ENCODE results near the gene IL17REL. TPM values are rescaled to one million over a fixed set of nuclear protein-coding genes. Genes with fewer than 3 reads are reported as not detected.

The IL17REL gene
- total RNA-seq, 6 donors from 2014 or later, result 0.06 TPM; not detected in 5

GRCh38 chr22:49950396-49950994 lies 62.1 kb downstream of the IL17REL start:
- H3K27me3 ChIP-seq, result no peaks in the 10 kb centered on the region
- peaks cover 49 to 80% (median 62%) of the 10 kb centered on the region in 4 donors for H3K4me1 ChIP-seq
- H3K9me3 ChIP-seq, result no peaks in the 10 kb centered on the region
- ATAC-seq (ENCODE audit: low FRiP score in 2 of 2) (no peak), DNase-seq (peak in 1 of 2 donors; percentile 81)
- TF ChIP-seq POLR2AphosphoS5 (IDR thresholded peaks at IDR 0.05), result no peak
- TF ChIP-seq POLR2A (IDR thresholded peaks at IDR 0.05), result peak in 1 of 4 donors; percentile 29
- H3K27ac ChIP-seq, result peak overlapping the region; percentile 80 to 99 (median 91)
- H3K4me3 ChIP-seq, result no peak overlapping the region
- WGBS, 2 donors, result 17 to 50% methylated on average over 1 to 14 of the region's 18 CpGs
- no peaks in the 10 kb centered on the region for H3K36me3 ChIP-seq

DNA sequence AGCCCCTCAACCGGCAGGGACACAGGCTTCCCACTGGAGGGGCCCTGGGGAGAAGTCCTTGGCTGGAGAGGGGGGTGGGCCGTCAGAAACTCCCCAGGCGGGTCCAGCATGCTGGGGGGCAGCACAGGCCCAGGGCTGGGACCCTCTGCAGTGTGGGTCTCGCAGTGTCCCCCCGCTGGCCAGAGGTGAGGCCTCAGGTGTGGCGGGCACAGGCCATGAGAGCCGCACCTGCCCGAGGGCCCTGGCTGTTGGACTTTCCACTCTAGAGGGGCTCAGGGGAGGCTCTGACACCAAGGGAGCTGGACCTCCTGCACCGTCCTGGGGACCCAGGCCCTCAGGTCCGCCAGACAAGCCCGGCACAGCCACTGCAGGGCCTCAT lies 62.7 kb downstream of the IL17REL start:
- Histone ChIP-seq H3K27ac (peak overlapping the region; percentile 80 to 99 (median 91)), H3K9me3 (no peaks in the 10 kb centered on the region), H3K4me3 (no peak overlapping the region), H3K27me3 (no peaks in the 10 kb centered on the region), H3K4me1 (peaks cover 43 to 75% (median 56%) of the 10 kb centered on the region in 4 donors), H3K36me3 (no peaks in the 10 kb centered on the region)
- DNase-seq (peak in 1 of 2 donors; percentile 76), ATAC-seq (ENCODE audit: low FRiP score in 2 of 2) (no peak)
- TF ChIP-seq EP300 (IDR thresholded peaks at IDR 0.05) (no peak), CTCF (IDR thresholded peaks at IDR 0.05) (no peak), POLR2A (IDR thresholded peaks at IDR 0.05) (no peak), POLR2AphosphoS5 (IDR thresholded peaks at IDR 0.05) (no peak)
- WGBS, 2 donors, result 83 to 92% methylated on average over 1 to 5 of the region's 11 CpGs

DNA sequence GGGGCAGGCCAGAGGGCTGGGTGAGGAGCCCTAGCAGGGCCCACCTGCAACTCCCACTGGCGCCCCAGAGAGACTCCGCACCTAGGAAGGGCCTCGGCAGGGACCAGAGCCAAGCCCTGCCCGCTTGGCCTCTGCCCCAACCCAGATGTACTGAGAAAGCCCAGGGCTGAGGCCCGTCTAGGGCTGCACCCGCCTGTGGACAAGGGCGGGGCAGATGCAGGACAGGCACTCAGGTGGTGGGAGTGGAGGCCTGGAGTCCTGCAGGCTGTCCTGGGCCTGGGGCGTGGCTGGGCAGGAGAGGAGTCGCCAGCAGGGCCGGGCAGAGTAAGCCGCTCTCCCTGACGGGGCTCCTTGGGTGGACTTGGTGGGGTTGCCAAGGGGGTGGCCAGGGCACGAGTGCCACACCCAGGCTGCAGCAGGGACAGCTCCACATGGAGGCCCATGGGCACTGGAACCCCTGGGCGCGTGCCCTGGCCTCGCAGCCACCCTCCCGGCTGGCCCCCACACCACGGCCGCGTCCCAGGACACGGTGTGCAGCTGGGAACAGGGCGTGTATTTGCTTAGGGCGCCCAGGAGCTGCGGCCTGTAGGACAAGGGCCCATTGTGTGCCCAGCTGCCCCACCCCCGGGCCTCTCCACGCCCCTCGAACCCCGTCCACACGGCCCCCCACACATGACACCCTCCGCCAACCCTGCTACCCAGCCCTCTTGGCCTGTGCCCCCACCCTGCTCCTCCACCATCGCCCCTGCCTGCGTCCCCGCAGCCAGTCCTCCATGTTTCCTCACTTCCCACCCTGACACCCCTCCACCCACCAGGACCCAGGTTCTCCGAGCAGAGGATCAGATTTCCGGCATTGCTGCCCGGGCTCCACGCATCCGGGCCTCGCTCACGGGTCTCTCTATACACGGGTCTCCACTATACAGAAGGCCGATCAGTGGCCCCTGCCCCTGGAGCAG lies 63.3 kb downstream of the IL17REL start:
- H3K36me3 ChIP-seq, result no peaks in the 10 kb centered on the region
- peak overlapping the region; percentile 80 to 99 (median 91) for H3K27ac ChIP-seq
- H3K4me1 ChIP-seq, result peaks cover 36 to 68% (median 50%) of the 10 kb centered on the region in 4 donors
- DNase-seq (peak; percentile 93 to 96), ATAC-seq (ENCODE audit: low FRiP score in 2 of 2) (peak; percentile 49 to 83)
- H3K27me3 ChIP-seq, result no peaks in the 10 kb centered on the region
- peak overlapping the region in 3 of 4 donors; percentile 43 to 49 (median 46) for H3K4me3 ChIP-seq
- no peaks in the 10 kb centered on the region for H3K9me3 ChIP-seq
- TF ChIP-seq EP300 (IDR thresholded peaks at IDR 0.05) (peak; percentile 23 to 98 (median 88)), CTCF (IDR thresholded peaks at IDR 0.05) (peak in 1 of 6 experiments; percentile 12), POLR2A (IDR thresholded peaks at IDR 0.05) (peak in 3 of 4 donors; percentile 13 to 94 (median 89)), POLR2AphosphoS5 (IDR thresholded peaks at IDR 0.05) (peak; percentile 59 to 75)
- 67 to 68% methylated on average over 14 to 38 of the region's 42 CpGs for WGBS, 2 donors

- Histone ChIP-seq H3K4me1 (peaks cover 27 to 59% (median 41%) of the 10 kb centered on the region in 4 donors), H3K9me3 (no peaks in the 10 kb centered on the region), H3K4me3 (peak overlapping the region in 3 of 4 donors; percentile 43 to 49 (median 46)), H3K27ac (peak overlapping the region; percentile 80 to 99 (median 91)), H3K27me3 (no peaks in the 10 kb centered on the region), H3K36me3 (no peaks in the 10 kb centered on the region)
- WGBS, 2 donors, result 59 to 84% methylated on average over 5 to 11 of the region's 23 CpGs
- TF ChIP-seq CTCF (IDR thresholded peaks at IDR 0.05) (no peak), POLR2A (IDR thresholded peaks at IDR 0.05) (peak in 2 of 4 donors; percentile 33 to 58), POLR2AphosphoS5 (IDR thresholded peaks at IDR 0.05) (no peak), EP300 (IDR thresholded peaks at IDR 0.05) (no peak)
- DNase-seq (peak in 1 of 2 donors; percentile 85), ATAC-seq (ENCODE audit: low FRiP score in 2 of 2) (no peak)
These were observed 64.2 kb downstream of the IL17REL start for GRCh38 chr22:49948116-49948957.
